ENCODE measurements around the gene C11orf98.
A peak's percentile ranks its signal among the peaks of the same experiment; 100 is the strongest.
"Not testable (repeated sequence)": the region's sequence is repeated elsewhere in the genome, so short reads cannot be mapped to it uniquely, and the experiment has no call there.

C11orf98 gene

DNA sequence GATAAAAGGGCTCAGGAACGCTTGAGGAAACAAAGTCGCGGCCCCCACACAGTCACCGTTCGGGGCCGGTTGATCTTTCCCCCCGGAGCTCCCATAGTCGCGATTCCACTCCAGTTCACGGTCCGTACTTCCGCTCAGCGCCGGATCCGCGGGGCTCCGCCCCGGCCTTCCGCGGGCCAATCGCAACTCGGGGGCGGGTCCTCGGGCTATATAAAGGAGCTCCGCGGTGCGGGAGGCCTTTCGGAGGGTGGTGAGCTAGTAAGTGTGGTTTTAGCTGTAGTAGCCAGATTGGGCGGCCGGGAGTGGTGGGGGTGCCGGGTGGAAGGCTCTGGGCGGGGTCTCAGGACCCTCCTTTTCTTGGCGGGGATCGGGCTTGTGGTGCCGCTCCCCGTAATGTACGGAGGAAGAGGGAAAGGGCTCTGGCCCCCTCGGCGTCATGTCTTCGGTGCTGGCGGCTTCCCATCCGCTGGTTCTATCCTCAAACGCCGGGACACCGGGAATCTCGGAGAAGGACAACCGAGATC, at the start of gene C11orf98, which contains the start of gene CSKMT:
Gene C11orf98 (minus strand): TSS at position 136 of the 524 bp plus-strand sequence. CDS start 41 bp downstream, at position 95.
Gene CSKMT (plus strand): TSS at position 238 of the 524 bp plus-strand sequence. CDS start 568 bp downstream, outside the sequence.
- peak; percentile 86 for DNase-seq

DNA sequence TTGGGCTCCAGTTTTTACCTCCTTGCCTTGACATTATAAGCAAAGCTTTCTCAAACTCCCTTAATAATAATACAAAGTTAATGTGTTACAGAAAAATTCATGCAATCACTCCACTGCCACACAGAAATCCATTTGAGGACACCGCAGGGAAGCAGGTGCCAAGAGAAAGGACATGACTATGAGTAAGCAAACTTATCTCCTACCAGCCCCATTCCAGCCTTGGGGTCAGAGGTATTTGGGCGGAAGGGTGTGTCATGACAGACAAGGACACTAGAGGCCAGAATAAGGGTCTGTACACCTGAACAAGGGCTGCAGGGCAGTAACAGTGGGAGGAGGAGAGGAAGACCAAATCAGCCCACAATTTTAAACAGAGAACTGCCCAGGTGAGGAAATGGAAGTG, 48.3 kb upstream of the C11orf98 start:
- DNase-seq, result no peak

DNA sequence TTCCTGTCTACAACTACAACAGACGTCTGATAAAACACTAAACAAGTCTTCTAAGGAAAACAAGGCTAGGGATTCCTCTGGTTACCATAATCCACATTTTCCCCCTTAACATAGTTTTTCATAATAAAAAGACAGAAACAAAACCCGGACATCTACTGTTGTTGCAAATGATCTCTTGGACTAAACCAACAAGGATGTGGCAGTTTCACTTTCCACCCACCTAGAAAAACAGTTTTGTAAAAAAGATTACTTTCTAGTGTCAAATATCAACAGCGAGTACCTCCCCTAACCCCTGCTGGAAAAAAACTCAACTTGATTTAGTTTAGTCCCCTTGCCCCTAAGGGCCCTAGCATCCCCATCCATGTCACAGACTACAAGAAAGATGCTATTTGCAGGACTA, 47.9 kb upstream of the C11orf98 start:
- DNase-seq, result no peak

DNA sequence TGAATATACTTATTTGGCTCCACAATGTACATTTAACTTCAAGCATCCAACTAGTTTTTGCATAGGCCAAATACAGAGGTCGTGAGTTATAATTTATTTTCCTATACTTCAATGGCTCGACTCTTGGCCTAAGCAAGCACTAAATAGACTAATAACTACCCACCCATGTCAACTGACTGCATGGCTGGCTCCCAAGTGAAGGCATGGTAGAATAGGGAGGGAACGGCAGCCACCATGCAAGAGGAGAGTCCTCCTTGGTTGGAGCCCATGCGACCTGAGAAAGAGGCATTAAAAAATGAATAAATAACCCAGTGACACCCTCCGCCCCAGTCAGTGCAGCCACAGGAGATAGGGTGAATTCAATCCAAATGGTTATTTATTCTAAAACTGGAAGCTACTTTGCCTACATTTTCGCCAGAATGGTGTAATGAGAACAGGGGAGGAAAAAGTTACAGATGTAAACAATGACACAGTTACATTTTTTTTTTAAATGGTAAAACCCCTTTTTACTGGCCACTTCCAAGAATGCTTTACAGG, 47.3 kb upstream of the C11orf98 start:
- no peak for DNase-seq

DNA sequence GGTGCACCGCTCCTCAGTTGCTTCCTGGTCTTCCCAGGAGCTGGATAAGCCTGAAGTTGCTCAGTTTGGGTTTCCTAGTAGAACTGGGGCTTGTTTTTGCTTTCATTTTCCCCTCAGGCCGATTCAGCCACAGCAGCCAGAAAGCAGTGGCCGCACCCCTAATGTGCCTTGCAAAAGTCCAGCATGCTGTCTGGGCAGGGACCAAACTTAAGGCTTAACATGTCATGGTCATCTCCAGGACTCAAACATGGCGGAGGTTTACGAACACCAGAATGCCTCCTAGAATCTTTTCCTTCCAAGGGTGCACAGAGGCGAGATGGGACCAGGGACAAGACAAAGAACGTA, 45.0 kb upstream of the C11orf98 start:
- DNase-seq, result no peak

DNA sequence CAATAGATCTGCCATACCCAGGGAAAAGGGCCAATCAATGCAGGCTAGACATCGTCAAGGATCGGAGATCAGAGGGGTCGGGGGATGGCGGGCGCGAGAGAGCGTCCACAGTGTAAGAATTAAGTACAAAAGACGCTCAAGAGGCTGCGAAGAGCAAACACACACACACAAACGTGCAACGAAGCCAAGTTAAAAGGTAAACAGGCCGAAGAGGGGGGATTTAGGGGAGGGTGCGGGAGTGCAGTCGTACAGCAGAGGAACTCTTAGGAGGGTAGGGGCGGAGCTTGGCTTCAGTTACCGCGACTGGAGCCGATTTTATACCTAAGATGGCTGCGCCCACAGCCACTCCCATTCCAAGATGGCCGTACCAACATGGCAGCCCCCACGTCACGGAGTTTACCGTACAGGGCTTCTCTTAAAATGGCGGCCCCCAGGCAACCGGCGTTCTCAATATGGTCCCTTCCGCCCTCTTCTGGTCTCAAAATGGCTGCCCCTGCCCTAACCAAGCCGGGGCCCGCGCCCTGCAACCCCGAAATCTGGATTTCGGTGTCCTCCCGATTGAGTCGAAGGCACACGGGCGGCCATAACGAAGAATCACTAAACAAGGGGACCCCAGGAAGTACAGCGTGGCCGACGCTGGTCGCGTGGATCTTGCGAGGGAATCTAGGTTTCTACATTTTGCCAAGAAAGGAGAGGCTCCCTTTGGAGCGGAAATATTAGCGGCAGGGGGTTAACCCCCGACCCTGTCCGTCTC, 44.4 kb upstream of the C11orf98 start:
- DNase-seq, result peak; percentile 98

DNA sequence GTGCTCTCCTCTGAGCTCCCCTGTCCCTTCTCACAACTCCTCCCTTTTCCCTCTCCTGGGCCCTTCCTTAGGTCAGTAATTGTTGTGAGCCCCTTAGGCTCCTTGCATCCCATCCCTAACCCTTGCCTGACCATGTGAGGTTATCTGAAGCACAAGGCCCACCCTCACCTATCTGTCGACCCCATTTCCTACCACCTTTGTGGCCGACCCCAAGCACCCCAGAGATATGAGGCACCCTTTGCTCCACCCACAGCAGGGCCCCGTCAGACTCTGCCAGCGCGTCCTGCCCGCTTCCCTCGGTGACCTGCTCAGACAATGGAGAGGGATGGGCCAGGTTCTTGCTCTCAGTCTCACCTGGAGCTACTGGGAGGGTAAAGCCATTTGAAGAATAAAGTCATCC, 43.8 kb upstream of the C11orf98 start:
- peak; percentile 88 for DNase-seq

DNA sequence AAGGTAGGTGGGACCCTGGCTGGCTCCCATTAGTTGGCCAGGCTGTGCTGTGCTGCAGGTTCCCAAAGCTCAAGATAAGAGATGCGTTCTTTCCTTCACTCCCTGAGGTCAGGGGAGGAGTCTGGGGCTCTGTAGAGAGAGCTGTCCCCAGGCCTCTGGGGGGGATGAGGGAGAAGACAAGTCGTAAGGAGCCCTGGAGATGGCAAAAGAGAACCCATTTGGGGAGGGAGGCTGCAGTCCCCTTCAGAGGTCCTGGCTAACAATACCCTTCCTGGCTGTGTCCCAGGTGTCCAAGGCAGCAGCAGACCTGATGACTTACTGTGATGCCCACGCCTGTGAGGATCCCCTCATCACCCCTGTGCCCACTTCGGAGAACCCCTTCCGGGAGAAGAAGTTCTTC, 43.4 kb upstream of the C11orf98 start:
- DNase-seq, result peak; percentile 43

DNA sequence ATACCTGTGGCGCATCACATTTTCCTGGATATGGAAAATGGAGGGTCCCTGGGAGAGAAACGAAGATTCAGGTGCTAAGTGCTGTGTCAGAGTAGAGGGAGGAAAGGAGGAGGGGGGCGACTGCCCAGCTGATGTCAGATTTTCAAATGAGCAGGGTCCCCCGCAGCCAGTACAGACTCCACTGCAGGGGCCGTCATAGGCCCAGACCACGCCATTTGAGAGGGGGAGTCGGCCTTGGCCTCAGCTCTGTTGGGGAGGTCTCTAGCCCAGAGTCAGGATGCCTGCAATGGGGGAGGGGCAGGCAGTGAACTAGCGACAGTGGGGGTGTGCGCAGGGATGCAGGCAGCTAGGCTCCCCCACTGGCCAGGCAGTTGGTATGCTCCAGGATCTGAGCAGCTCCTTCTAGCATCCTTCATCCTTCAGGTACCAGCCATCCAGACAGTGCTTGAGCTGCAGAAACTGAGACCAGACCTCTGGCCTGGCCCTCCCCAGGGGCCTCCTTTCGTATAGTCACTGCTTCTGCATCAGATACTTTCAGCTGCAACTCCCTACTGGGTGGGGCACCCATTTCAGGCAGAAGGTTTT, 42.4 kb upstream of the C11orf98 start, which contains the start of the genes BSCL2 and GNG3:
Gene BSCL2 (minus strand): TSS at position 148 of the 585 bp plus-strand sequence. CDS start 229 bp downstream, outside the sequence.
Gene GNG3 (plus strand): TSS at position 400 of the 585 bp plus-strand sequence. CDS start 620 bp downstream, outside the sequence.
- DNase-seq, result peak; percentile 96

DNA sequence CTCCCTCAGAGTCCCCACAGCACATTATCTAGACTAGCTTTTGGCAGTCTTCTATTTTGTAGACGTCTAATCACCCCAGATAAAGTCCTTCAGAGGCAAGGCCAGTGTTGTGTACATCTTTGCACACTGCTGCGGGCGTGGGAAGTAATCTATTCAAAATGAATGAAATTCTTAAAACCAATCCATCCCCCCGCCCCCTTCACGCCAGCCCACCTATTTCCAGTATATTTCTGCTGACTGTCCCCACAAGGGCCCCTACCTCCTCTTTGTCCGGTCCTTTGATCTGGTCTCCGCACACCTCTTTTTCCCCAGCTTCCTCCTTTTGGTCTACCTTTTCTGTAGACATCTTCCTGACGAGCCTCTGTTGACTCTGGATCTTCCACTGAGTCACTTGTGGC, 41.8 kb upstream of the C11orf98 start:
- DNase-seq, result no peak

DNA sequence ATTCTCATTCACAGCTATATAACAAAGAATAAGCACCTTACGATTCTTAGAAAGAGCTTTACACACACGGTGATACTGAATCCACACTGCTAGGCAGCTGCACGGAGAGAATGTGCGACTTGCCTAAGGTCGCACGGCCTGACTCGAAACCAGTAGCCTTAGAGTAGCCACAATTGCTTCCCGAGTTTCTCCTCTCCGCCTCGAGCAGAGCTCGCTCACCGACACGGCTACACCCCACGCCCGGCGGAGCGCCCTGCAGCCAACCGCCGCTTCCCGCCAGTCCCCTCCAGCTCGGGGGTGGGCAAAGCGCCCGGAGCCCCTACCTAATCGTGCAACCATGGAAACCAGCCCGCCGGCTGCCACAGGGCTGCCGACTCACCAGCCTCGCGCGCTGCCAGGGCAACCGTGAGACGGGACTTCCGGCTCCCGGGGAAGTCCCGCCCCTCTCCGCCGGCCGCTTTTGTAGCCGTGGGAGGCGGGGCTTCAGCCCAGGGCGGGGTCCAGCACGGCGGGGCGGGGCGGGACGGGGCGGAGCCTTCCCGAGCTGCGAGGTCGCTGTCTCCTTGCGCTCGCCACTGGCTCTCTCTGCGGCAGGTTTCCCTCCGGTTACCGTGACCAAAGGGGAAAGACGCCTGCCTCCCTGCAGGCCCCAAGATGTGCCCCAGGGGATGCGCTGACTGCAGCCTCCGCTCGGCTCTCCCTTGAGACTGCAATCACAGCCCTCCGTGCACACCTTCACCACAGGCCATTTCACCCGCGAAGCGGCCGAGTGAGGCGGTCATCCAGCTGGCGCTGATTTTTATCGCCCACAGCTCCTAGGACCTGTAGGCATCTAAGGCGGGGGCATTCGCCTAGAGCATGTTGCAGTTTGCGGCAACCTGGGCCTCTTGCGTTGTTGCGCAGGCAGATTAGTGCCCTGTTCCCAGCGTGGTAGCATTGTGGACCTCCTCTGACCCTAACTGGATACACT, 41.2 kb upstream of the C11orf98 start:
- peak; percentile 92 for DNase-seq

DNA sequence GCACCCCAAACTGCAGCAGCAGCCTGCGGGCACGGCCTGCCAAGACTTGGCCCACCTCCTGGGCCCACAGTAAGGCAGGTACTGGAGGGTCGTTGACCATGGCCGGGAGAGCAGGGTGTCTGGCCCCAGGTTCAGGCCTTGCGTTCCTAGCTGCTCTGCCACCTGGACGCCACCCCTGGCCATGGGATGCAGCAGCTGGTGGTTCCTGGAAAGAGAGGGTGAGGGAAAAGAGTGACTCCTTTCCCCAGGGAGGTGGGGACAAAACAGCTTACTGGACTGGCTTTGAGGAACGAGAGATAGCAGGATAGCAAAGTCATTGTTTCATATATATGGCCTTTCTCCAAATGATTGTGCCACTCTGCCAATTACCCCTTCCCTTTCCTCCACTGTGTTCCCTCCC, 40.4 kb upstream of the C11orf98 start:
- DNase-seq, result peak; percentile 33

DNA sequence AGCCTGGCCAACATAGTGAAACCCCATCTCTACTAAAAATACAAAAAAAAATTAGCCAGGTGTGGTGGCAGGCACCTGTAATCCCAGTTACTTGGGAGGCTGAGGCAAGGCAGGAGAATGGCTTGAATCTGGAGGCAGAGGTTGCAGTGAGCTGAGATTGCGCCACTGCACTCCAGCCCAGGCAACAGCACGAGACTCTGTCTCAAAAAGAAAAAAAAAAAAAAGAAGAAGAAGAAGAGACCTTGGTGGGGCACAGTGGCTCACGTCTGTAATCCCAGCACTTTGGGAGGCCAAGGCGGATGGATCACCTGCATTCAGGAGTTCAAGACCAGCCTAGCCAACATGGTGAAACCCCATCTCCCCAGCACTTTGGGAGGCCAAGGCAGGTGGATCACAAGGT, 38.9 kb upstream of the C11orf98 start:
- not testable (repeated sequence) for DNase-seq

DNA sequence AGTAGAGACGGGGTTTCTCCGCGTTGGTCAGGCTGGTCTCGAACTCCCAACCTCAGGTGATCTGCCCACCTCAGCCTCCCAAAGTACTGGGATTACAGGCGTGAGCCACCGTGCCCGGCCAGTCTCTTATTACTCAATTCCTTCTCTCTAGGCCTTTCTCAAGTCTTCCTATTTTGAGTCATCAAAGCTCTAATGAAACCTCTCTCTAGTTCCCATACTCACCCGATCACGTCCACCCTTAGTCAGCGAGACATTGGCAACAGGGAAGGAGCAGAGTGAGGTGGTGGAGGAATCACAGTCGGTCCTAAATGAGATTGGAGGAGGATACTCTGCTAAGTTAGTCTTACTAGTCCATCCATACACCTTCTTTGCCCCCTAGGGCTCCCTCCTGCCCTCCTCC, 37.2 kb upstream of the C11orf98 start:
- no peak for DNase-seq

DNA sequence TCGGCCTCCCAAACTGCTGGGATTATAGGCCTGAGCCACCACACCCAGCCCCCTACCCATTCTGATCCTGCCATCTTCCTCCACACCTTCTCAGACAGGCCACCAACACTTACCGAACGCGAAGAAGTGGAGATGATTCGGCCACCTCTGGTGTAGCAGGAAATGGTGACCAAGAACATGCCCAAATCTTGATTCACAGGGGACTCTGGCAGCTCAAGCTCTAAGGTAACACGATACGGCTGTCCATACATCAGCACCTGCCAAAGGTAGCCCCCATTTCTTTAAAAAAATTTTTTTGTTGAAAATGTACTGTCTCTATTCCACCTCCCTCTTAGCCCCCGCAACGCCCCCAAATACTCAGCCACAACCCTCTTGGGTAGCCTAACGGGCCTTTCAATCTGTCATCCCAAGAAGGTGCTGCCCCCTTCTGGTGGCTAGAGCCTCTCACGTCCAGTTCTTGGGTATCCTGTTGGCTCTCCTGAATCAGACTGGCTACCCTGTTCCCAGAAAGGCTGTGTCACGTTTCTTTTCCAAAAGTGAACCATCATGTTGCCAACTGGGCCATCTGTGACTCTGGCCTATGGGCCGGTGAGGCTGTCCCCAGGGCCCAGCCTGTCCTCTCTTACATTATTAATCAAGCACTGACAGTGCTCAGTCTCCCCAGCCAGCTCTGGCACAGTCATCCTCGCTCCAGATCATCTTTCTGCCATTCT, 29.6 kb upstream of the C11orf98 start:
- peak; percentile 6 for DNase-seq

DNA sequence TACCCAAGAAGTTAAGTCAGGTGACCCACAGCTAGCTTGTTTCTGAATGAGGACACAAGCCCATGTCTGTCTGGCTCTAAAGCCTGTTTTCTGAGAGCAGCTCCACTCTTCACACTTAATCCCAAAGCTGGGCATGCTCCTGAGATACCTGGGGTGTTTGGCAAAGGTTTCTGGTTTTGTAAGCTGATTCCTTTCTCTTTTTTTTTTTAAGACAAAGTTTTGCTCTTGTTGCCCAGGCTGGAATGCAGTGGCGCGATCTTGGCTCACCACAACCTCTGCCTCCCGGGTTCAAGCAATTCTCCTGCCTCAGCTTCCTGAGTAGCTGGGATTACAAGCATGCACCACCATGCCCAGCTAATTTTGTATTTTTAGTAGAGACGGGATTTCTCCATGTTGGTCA, 28.6 kb upstream of the C11orf98 start:
- DNase-seq, result not testable (repeated sequence)

DNA sequence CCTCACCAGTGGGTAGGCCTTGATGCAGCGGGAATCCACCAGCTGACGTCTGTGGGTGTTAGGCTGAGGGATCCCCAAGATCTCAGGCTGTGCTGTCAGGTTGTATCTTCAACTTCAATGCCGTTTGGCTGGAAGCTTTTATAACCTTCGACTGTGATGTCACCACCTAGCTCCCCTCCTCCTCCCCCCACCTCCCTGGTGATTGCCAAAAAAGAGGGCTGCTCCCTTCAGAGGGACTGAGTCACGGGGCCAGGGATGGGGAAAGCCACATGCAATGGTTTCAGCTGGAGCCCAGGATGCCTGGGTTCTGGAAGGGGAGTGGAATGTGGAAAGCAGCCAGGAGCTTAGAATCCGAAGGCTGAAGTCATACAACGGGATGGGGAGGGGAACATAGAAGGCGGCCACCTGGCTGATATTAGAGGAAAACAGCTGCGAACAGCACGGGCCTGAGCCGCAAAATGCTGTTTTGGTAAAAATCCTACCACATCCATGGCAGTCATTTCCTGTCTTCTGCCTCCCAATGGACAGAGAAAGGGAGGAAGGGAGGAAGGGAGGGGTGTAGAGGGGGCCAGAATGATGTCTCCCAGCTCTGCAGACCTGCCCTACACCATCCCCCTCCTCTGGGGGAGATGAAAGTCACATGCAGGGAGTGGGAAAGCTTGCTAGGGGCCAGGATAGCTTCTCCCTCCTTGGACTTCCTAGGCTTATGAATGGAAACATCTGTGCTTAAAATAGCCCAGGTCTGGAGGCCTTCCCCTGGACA, 24.6 kb upstream of the C11orf98 start, which contains the start of gene LRRN4CL:
Gene LRRN4CL (minus strand): TSS at position 110 of the 763 bp plus-strand sequence. CDS start 1,022 bp downstream, outside the sequence.
- DNase-seq, result no peak

DNA sequence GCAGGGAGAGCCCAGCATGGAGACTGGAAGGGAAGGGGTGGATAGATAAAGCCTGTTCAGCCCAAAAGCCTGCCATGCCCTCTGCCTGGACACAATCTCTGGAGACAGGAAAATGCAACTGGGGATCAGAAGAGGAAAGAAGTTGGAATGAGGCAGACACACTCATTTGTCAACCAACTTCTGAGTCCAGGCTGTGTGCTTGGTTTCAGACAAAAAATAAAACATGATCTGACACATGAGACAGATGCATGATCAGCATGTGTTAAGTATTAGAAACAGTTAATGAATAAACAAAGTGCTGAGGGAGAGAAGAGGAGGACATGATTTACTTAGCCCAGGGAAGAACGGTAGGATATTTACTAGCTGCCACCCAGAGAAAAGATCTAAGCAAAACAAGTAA, 23.5 kb upstream of the C11orf98 start:
- no peak for DNase-seq

DNA sequence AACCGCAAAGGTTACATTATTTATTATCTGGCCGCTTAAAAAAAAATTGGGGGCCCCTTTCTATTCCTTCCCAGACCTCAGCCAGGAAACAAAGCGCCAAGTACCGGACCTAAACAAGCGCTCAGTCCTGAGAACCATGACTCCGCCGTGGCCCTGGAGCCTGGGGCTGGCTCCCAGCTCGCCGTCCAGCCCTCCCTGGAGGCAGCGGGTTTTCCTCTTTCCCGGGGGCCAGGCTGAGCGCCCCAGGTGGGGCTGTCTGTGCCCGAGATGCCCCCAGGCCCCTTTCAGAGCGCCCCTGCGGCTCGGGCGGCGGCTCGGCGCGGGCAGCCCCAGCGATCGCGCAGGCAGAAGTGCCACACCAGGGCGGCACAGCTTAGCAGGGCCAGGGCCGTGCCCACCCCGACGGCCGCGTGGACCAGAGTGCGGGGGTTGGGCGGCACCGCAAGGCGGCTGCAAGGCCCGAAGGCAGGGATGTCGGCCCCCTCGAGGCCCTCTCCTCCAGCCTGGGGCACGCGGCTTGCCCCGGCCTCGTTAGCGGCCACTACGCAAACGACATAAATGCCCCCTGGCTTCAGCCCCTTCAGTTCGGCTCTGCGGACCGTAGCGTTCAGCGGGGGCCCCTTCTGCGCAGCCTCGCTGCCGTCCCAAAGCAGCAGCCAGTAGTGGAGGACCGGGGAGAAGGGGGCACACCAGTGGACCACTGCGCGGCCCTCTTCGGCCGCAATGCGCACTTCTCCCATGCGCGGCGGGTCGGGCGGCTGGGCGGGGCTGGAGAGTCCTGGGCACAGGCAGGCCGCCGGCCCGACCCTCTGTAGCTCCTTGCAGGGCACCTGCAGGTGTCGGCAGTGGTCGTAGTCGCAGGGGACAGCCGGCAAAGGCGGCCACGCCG, 22.7 kb upstream of the C11orf98 start:
- no peak for DNase-seq

DNA sequence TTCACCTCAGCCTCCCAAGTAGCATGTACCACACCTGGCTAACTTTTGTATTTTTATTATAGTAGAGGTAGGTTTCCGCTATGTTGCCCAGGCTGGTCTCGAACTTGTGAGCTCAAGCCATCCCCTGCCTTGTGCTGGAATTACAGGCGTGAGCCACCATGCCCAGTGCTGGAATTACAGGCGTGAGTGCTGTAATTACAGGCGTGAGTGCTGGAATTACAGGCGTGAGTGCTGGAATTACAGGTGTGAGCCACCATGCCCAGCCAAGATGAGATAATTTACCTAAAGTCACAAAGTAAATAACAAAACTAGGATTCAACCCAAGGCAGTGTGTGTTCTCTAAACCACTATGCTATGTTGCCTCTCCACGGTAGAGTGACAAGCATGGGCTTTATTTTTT, 17.5 kb upstream of the C11orf98 start:
- no peak for DNase-seq
